ENCODE data around the gene THOP1.
A peak's percentile ranks its signal among the peaks of the same experiment; 100 is the strongest.
"Not testable (repeated sequence)": the region's sequence is repeated elsewhere in the genome, so short reads cannot be mapped to it uniquely, and the experiment has no call there.

The THOP1 gene

DNA sequence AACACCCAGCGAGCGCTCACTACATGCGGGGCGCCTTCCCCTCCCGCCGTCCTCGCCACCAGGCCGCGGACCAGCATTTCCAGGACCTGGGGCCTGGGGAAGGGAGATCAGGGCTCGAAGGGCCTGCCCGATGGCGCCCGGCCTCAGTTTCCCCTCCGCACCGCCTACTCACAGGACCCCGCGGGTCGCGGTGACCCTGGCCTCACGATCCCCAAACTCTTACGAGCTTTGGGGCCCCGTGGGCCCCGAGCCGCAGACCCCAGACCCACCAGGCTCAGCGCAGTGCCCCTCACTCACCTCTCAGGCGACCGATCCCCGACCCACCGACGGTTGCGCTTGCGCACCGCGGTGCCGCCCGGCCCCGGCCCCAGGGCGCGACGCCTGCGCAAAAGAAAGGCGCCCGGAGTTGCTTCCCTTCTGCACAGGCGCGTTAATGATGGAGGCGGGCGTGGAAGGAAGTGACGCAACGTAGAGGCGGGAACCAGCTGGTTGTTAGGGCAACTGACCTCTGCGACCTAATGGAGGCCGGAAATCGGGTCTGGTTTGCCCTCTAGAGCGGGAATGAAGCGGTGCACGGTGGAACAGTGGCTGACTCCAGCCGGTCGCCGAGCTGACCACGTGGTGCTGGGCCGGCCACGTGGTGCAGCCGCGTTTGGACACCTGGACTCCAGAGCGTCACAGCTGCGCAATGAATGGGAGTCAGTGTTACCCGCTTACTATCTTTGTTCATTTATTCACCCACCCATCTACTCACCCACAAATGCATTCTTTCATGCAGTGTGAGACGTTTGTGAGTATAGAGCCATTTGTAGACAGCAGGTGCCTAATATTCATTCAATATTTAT is 2.1 kb upstream of the THOP1 start, which contains the start of gene SGTA:
TSS of gene SGTA (minus strand) at position 338 of the 845 bp plus-strand sequence. CDS start 14,205 bp downstream, outside the sequence.
- DNase-seq, result peak; percentile 89

GRCh38 chr19:2783781-2784145 is 1.5 kb upstream of the THOP1 start:
- DNase-seq, result no peak

DNA sequence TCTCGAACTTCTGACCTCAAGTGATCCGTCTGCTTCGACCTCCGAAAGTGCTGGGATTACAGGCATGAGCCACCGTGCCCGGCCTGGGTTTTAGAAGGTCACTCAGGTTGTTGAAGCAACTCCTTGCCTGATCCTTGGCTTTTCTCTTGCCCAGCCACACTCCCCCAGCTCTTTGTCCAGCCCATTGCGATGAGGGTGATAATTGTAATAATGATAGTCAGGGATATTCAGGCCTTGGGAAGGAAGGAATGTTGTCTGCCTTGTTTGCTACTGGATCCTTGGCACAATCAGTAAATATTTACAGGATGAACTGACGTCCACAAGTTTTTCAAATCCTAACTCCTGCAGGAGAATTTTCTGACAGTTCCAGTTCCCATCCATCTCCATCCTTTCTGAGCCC is 1.8 kb downstream of the THOP1 start:
- DNase-seq, result no peak

DNA sequence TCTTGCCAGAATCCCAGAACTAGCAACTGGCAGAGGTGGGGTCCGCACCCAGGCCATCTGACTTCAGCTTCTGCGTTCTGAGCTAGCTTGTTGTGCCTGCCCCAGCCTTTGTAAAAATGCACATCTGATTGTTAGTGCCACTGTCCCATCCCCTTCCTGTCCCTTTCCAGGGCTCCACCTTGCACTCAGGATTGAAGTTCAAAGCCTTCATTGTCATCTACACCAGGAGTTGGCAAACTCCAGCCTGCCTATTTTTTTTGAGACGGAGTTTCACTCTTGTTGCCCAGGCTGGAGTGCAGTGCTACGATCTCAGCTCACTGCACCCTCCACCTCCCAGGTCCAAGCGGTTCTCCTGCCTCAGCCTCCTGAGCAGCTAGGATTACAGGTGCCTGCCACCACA is 2.9 kb downstream of the THOP1 start:
- DNase-seq, result no peak

- DNase-seq, result no peak
These were observed 4.9 kb downstream of the THOP1 start for GRCh38 chr19:2790194-2790556.

GRCh38 chr19:2790557-2791271 is 5.4 kb downstream of the THOP1 start:
- DNase-seq, result no peak

DNA sequence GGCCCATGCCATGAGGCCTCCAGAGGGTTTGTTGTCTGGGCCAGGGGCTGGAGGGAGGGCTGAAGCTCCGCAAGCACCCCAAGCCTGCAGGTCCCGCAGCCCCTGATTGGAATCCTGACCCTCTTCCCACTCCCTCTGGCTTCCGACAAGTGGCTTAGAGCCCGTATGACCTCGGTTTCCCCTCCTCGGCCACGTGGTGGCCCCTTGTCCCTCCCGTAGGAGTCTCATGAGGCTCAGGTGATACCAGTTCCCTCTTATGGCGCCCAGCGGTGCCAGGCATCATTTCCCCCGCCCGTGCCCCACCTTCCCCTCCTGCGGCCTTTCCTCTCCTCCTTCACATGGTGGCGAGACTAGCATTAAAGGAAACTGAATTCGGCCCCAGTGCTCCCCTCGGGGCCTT is 6.1 kb downstream of the THOP1 start:
- no peak for DNase-seq

GRCh38 chr19:2791876-2792275 is 6.6 kb downstream of the THOP1 start:
- DNase-seq, result no peak

DNA sequence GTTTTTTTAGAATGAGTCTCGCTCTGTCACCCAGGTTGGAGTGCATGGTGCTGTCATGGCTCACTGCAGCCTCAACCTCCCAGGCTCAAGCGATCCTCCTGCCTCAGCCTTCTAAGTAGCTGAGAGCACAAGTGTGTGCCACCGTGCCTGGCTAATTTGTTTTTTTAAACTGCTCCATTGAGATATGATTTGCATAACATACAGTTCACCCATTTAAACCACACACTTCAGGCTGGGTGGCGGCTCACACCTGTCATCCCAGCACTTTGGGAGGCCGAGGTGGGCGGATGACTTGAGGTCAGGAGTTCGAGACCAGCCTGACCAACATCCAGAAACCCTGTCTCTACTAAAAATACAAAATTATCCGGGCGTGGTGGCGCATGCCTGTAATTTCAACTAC is 7.4 kb downstream of the THOP1 start:
- not testable (repeated sequence) for DNase-seq

GRCh38 chr19:2793126-2793525 is 7.8 kb downstream of the THOP1 start:
- no peak for DNase-seq

GRCh38 chr19:2793577-2793976 is 8.3 kb downstream of the THOP1 start:
- DNase-seq, result no peak

- no peak for DNase-seq
These were observed 10.7 kb downstream of the THOP1 start for GRCh38 chr19:2795827-2796658.

DNA sequence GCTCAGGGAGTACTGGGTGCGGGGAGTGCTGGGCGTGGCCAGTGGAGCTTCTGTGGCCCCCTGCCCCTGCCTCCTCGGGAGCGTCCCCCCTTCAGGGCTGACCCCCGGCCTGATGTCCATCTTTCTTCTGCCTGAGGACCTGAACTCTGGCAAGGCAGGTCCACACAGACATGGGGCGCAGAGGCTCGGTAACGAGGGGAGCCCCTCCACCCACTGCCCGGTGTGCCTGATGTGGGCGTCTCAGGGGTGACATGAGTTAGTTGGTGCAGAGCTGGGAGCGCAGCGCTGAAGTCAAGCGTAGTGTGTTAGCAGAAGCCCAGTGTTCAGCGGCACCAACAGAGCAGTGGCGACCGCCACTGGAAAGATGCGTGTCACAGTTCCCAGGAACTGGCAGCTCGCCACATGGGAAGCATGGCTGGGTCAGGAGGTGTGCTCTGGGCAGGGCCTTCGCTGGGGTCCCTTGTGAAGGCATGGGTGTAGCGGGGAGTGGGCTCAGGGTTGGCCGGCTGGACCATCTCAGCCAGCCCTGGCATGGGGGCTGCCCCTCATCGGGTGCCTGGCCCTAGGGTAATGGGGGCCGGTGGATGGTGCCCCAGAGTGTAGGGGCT is 11.5 kb downstream of the THOP1 start:
- DNase-seq, result no peak

GRCh38 chr19:2797280-2797679 is 12.0 kb downstream of the THOP1 start:
- DNase-seq, result no peak

GRCh38 chr19:2798158-2798685 is 12.9 kb downstream of the THOP1 start:
- DNase-seq, result no peak

DNA sequence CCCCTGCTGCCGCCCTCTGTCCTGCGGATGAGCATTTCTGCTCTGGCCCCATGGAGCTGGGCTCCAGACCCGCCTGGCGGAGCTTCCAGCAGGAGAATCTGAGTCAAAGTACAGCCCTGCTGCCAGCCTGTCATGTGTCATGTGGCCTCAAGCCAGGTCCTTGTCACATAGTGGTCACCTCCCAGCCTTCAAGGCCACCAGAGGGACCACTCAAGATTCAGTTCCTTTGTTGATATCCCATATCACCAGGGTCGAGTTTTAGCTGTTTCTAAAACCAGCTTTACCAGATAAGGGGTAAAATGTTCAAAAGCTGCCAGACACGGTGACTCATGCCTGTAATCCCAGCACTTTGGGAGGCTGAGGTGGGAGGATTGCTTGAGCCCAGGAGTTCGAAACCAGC is 13.4 kb downstream of the THOP1 start:
- DNase-seq, result no peak

DNA sequence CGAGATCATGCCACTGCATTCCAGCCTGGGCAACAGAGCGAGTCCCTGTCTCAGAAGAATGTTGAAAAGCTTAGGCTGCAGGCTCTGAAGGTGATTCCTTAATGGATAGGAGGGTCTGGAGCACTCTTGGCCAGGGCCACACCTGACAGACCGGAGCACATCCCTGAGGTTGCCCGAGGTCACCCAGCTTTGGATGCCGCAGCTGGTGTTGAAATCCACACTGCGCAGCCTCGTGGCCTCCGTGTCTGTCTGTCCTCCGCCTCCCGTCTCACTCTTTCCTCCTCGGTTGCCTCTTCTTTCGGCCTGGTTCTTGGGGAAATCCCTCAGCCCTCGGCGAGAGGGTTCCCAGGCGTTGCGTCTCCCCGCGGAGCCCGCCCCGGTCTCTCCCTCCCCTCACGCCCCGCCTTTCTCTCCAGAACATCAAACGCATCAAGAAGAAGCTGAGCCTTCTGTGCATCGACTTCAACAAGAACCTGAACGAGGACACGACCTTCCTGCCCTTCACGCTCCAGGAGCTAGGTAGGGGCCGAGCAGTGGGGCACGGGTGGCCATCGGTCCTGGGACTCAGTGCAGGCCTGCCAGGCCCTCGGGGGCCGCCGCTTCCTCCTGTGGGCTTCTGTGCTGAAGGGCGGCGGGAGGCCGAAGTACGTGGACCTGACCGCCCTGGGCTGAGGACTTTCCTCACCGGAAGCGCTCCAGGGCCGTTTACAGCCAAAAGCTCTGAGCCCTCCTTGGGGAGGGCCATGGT is 14.1 kb downstream of the THOP1 start:
- DNase-seq, result no peak

DNA sequence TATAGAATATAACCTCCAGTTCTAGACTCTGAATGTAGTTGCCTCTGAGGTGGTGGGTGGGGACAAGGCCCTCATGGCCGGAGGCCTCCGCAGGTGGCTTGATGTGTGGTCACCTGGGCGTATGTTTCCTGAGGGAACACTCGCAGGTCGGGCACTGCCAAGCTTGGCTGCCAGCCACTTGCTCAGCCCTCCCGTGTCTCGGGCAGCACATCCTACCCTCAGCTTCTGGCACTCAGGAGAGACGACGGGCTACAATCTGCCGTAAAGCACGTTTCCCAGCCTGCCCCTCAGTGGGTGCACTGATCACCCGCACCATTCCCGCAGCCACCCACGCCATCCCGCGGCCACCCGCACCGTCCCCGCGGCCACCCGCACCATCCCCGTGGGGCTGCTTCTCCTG is 15.2 kb downstream of the THOP1 start:
- DNase-seq, result no peak

DNA sequence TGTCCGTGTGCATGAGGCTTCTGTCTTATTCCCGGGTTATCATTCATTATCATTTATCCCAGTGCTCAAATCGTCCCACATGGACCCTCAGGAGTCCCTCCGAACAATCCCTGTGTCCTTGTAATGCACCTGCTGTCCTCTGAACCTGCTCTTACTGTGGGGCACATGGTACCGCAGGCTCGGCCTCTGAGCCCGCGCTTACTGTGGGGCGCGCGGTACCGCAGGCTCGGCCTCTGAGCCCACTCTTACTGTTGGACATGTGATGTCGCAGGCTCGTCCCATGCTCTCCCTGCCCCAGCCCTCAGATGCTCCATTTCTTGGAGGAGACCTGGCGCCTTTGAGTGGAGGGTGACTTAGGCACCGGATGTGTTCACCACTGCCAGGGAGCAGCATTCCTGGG is 17.5 kb downstream of the THOP1 start:
- DNase-seq, result no peak

DNA sequence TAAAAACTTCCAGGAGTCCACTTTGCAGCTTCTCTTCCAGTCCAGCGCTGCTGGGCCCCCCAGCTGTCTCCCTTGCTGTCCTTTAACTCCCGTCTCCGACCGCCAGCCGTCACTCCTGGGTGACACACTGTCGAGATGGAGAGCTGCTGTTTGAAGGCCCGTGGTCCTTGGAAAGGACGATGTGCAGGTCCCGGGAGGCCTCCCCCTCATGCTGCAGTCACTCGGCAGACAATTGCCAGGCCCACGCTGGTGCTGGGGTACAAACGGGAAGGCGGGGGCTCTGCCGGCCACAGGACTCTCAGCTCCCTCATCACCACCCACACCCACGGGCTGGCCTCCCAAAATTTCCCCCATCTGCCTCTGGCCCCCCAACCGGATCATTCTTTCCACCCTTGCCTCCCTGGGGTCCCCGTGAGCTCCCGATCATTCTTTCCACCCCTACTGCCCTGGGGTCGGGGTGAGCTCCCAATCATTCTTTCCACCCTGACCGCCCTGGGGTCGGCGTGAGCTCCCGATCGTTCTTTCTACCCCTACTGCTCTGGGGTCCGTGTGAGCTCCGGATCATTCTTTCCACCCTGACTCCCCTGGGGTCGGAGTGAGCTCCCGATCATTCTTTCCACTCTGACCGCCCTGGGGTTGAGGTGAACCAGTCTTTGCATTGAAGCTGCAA is 18.3 kb downstream of the THOP1 start:
- no peak for DNase-seq

Data from NCI-H510A treated with DMSO at 0.1 percent for 48 hours (cell line).